Dedifferentiated amniotic fluid mesenchymal stem cell (primary cell): Measurements from ENCODE around the gene ECSIT.
"Not testable (repeated sequence)": the region's sequence is repeated elsewhere in the genome, so short reads cannot be mapped to it uniquely, and the experiment has no call there.

Experiments
- DNase-seq: peaks from one replicate; pipeline ENCODE4 v3.0.0-alpha.2; 2016; ENCODE audit errors: extremely low spot score

ECSIT gene

DNA sequence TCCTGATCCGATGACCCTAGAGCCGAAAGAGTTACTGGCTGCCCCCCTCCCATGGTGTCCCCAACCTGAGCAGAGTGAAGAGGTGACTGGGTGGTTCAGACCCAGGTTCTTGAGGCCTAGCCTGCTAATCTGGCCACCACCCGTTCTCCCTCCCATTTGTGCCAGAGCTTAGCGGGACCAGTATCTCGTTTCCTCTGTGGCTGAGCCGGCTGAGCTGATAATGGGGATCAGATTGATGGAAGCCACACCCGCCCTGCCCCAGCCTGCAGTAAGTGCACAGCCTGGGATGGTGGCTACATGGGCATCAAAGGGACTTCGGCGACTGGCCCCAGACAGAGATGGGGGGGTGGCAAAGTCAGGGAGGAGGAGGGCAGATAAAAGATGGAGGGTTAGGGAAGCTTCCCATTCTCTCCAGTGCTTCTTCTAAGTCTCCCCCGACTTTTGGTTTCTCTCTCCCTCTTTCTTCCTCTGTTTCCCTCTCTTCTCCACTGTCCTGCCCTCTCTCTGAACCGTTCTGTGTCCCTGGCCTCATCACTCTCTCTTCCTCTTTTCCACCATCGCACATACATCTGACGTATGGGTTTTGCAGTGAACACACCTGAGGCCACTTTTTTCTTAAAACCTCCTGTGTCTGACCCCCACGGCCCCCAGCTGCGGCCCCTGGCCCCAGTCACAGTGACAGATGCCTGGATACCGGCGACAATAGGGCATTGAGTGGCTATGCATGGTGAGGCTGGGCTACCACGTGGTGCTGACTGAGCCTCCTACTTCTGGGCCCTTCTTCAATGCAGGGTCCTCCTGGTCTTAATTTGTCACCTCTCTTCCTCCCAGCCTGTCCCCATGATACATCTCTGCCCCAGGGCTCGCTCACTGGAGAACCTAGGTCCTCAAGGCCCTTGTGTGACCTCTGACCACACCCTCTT, 50.5 kb downstream of the ECSIT start:
- no peak for DNase-seq

DNA sequence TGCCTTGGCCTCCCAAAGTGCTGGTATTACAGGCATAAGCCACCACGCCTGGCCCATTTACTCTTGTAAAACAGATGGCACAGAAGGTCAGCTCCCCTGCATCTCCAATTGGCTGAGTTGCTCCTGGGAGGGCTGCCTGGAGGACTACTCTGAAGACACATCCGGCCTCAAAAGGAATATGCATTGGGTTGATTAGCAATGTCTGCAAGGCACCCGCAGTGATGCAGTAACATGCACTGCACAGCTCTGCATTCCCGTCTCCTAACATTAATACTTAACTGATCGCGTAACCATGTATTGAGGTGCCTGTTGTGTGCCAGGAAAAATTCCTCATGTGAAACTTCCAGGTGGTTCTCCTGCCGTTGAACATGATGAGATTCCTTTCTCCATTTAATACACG, 53.1 kb downstream of the ECSIT start:
- no peak for DNase-seq

DNA sequence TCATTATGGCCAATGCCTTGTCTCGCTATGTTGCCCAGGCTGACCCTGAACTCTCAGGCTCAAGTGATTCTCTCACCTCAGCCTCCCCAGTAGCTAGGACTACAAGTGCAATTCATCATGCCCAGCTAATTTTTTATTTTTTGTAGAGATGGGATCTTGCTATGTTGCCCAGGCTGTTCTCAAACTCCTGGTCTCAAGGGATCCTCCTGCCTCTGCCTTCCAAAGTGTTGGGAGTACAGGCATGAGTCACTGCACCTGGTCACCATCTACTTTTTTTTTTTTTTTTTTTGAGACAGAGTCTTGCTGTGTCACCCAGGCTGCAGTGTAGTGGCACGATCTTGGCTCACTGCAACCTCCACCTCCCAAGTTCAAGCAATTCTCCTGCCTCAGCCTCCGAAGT, 53.6 kb downstream of the ECSIT start:
- DNase-seq: not testable (repeated sequence)

DNA sequence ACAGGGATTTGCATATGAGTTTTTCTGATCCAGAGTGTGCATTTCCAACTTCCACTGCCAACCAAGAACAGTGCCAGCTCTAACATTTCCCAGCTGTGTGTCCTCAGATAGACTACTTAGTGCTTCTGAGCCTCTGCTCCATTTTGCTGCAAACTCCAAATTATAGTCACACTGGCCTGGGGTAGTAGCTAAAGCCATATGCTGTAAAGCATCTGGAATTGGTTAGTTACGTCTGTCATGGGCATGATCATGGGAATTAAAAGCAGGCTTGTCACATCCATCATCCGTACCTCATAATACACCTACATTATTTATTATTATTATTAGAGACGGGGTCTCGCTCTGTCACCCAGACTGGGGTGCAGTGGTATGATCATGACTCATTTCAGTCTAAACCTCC, 55.2 kb downstream of the ECSIT start:
- DNase-seq: no peak

DNA sequence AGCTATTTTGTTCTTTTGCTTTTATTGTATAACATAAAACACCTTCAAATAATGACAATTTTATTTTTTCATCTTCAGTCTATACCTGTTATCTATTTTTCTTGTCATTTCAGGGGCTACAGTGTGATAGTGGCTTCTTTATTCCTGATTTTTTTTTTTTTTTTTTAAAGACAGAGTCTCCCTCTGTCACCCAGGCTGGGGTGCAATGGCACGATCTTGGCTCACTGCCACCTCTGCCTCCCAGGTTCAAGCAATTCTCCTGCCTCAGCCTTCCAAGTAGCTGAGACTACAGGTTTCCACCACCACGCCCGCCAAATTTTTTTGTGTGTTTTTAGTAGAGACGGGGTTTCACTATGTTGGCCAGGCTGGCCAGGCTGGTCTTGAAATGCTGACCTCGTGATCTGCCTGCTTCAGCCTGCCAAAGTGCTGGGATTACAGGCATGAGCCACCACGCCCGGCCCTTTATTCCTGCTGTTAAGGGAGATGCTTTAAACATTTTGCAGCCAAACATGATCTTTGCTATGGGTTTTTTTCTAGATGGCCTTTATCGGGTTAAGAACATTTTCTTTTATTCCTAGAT, 60.6 kb downstream of the ECSIT start:
- not testable (repeated sequence) for DNase-seq

DNA sequence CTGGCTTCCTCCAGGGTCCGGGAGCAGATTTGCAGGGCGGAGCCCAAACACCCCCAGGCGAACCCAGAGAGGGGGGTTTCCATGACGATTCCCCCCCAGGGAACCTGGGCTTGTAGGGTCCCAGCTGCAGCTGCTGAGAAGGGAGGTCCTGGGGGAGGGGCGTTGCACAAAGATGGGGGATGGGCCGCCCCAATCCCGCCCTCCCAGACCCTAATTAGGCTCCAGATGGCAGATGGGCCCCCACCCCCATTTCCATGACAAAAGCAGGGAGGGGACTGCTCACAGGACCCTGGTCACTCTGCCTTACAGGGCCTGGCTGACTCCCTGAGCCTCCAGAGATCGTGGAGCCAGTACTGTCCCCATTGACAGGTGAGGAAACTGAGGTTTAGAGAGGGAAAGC, 63.3 kb downstream of the ECSIT start:
- DNase-seq: no peak

DNA sequence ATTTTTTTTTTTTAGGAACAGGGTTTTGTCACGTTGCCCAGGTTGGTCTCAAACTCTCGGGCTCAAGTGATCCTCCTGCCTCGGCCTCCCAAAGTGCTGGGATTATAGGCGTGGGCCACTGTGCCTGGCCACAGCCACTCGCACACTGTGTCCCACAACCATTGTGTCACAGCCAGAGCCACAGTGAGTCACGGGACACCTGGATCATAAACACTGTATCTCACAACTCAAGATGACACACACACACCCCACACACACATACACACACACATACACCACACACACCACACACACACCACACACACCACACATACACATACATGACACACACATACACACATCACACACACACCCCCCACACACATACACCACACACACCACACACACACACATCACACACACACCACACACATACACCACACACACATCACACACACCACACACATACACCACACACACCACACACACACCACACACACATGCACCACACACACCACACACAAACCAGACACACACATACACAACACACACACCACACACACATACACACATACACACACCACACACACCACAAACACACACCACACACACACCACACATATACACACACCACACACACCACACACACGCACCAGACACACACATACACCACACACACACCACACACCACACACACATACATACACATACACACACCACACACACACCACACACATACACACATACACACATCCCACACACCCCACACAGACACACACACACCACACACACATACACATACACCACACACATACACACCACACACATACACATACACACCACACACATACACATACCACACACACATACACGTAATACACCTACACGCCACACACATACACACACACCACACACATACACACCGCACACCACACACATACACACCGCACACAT, 64.3 kb downstream of the ECSIT start:
- DNase-seq: no peak

DNA sequence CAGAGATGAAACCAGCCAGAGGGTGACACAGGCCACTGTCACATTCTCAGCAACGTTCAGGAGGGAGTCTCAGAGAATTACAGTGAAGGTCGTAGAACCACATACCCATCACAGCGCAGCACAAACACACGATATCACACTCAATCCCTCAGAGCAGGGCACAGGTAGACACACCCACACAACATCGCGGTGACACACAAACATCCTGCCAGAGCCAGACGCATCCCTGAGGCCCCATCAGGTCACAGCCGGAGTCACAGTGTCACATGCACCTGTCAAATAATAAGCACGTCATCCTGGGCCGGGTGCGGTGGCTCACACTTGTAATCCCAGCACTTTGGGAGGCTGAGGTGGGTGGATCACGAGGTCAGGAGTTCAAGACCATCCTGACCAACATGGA, 65.5 kb downstream of the ECSIT start:
- no peak for DNase-seq

DNA sequence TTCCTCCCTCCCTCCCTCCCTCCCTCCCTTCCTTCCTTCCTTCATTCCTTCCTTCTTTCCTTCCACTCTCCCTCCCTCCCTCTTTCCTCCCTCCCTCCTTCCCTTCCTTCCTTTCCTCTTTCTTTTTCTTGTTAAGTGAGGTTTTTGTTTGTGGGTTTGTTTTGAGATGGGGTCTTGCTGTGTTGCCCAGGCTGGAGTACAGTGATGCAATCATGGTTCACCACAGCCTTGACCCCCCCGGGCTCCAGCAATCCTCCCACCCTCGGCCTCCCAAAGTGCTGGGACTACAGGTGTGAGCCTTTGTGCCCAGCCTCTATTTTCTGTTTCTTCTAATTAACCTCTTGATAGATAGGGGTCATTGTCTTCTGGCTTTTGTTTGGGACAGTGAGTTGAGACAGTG, 67.5 kb downstream of the ECSIT start:
- DNase-seq: no peak

DNA sequence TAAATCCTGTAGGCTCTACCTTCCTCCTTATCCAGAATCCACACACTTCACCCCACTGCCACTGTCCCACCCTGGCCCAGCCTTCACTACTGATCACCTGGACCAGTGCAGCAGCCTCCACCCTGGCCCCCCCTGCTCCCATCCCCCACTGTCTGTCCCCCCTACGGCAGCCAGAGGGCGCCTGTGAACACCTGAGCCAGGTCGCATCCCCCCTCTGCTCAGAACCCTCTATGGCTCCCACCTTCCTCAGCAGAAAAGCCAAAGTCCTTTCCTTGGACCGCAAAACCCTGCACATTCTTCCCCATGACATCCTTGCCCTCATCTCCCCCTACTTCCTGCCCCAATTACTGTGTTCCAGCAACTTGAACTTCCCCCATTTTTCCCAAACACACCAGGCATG, 68.7 kb downstream of the ECSIT start:
- DNase-seq: no peak

DNA sequence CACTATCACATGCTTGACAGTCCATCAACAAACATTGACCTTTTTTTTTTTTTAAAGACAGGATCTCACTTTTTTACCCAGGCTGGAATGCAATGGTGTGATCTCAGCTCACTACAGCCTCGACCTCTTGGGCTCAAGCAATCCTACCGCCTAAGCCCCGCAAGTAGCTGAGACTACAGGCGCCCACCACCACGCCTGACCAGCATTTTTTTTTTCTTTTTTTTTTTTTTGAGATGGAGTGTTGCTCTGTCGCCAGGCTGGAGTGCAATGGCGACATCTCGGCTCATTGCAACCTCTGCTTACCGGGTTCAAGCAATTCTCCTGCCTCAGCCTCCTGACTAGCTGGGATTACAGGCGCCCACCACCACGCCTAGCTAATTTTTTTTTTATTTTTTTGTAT, 70.0 kb downstream of the ECSIT start:
- not testable (repeated sequence) for DNase-seq

DNA sequence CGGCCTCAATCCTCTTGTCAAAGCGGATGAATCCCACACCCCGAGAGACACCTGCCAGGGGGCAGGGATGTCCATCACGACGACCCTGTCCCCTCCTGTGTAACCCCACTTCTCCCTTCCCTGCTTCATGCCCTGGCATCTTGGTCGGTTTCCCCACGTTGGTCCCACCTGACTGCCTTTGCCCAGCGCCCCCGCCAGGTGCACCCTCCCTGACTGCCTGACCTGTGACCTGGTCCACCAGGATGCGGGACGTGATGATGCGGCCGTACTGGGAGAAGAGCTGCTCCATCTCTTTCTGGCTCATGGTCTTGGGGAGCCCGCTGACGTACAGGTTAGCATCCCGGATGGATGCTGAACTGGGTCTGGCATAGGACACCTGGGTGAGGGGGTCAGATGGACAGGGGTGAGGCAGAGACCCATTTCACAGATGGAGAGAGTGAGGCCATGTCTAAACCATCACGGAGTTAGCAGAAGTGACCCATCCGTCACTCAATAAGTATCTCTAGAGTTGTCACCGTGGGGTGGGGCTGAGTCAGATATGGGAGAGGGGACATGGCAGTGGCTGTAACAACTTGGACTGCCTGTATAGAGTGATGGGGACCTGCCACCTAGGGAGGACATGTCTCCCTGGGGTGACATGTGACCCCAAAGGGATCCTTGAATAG, 70.6 kb downstream of the ECSIT start:
- DNase-seq: no peak

DNA sequence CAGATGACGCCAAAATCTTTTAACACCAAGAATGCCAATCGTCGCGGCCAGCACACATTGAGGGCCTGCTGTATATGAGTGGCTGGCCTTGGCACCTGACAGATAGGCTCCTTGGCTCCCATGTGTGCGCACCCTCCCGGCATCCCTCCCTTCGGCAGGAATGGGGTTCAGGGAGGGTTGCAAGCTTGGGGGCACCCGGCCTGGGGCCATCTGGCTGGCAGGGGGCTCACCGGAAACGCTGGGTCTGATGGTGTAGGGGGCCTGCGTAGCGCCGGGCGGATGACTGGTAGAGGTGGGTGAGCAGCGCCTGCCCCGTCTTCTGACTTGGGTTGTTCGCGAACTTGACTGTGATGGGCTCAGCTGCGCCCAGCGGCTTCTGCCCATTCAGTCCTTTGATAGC, 71.1 kb downstream of the ECSIT start:
- no peak for DNase-seq

DNA sequence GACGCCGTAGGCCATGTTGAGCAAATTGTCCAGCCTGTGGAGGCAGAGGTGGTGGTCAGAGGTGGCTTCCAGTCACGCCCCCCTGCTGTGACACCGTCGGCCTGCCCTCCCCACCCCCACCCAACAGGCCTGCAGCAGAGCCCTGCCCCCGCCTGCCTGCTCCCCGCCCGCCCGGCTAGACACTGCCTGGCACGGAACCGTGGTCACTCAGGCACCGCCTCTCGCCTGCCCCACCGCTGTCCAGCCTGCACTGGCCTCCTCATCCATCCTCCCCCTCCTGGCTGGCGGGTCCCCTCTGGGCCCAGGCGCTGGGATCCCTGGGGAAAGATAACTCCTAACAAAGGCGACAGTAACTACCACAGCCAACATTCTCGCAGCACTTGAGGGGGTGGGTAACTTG, 71.8 kb downstream of the ECSIT start:
- no peak for DNase-seq

DNA sequence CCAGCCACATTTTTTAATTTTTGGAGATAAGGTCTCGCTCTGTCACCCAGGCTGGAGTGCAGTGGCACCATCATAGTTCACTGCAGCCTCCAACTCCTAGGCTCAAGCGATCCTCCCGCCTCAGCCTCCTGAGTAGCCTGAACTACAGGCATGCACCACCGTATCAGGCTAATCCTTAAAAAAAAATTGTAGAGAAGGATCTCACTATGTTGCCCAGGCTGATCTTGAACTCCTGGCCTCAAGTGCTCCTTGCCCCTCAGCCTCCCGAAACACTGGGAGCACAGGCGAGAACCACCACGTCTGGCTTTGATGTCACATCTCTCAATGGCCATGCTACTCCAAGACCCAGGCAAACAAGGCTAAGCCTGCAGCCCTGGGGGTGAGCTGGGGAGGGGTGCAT, 72.3 kb downstream of the ECSIT start:
- DNase-seq: no peak
